Mucosa of gallbladder (tissue), 1 donor: ENCODE measurements around the gene USP16. TPM values are rescaled to one million over a fixed set of nuclear protein-coding genes. Genes with fewer than 3 reads are reported as not detected.

Source experiments
- DNase-seq: peaks from one replicate; pipeline ENCODE4 v3.0.0-alpha.2; 2020; ENCODE audit warnings: low spot score
- total RNA-seq: library from RNA; stranded (reverse); gene quantifications from one replicate; pipeline ENCODE4 v1.2.1, GENCODE V29; 2021
- donor health status: DM: no; HTN: no; CAD: no.

Gene USP16
- total RNA-seq, 1 donor from 2014 or later = 29.1 TPM

GRCh38 chr21:29082046-29082815 lies 57.8 kb downstream of the USP16 start:
- DNase-seq = no peak

- no peak for DNase-seq
Measured at GRCh38 chr21:29083306-29083705, 58.8 kb downstream of the USP16 start.

- no peak for DNase-seq
Measured at GRCh38 chr21:29084372-29084771, 59.9 kb downstream of the USP16 start.

GRCh38 chr21:29085106-29085752 lies 60.8 kb downstream of the USP16 start:
- DNase-seq = no peak

- no peak for DNase-seq
Measured at GRCh38 chr21:29091033-29091432, 66.6 kb downstream of the USP16 start.

- DNase-seq = no peak
Measured at GRCh38 chr21:29092102-29092959, 67.9 kb downstream of the USP16 start.

- no peak for DNase-seq
Measured at GRCh38 chr21:29096218-29097015, 71.9 kb downstream of the USP16 start.

- no peak for DNase-seq
Measured at GRCh38 chr21:29098156-29098555, 73.7 kb downstream of the USP16 start.

- DNase-seq = no peak
Measured at GRCh38 chr21:29102791-29103257, 78.4 kb downstream of the USP16 start.

Other genes starting within 250 kb of the USP16 start
- gene LTN1, start 31.8 kb upstream of the USP16 start, total RNA-seq = 22.1 TPM
- gene RWDD2B, start 5.3 kb upstream of the USP16 start, total RNA-seq = 15.6 TPM
- gene CCT8, start 49.0 kb downstream of the USP16 start, total RNA-seq = 99.3 TPM
- gene MAP3K7CL, start 106.0 kb downstream of the USP16 start, total RNA-seq = 5.8 TPM